IMR-90 (cell line): ENCODE data around the gene NPHS1. TPM values are rescaled to one million over a fixed set of nuclear protein-coding genes. Genes with fewer than 3 reads are reported as not detected.

ENCODE experiments used
- ATAC-seq: fragments of 200-7000 bp; cut with Tn5 transposase; 2 replicates; pipeline ENCODE4 v1.9.1; 2020; ENCODE audit warnings: low read depth, mild to moderate bottlenecking, moderate library complexity
- BruUV-seq: library from RNA; stranded (reverse); fragments of 400-500 nt; replicated peaks from 2 replicates; lab custom pipeline; 2021; lab: Mats Ljungman, UMichigan
- CTCF ChIA-PET: fragments of 300-600 bp; formaldehyde crosslinking; extraction: SDS; loops from one replicate; lab custom pipeline; 2021; ENCODE audit warnings: antibody characterized with exemption; lab: Yijun Ruan, JAX
- POLR2A ChIA-PET: fragments of 300-600 bp; sonication (Branson Sonifier 250); formaldehyde crosslinking; loops from one replicate; lab custom pipeline; 2022; ENCODE audit warnings: antibody characterized with exemption; ENCODE audit not compliant: unreplicated experiment; lab: Charles Lee
- DNase-seq: peaks from one replicate; pipeline ENCODE4 v3.0.0; 2013
- H2AFZ ChIP-seq: replicated peaks from 2 replicates; pipeline ENCODE3; 2013; ENCODE audit warnings: low read length, mild to moderate bottlenecking; ENCODE audit not compliant: poor library complexity
- H2AK5ac ChIP-seq: 2 replicates; pipeline ENCODE4 v1.6.1; 2013; ENCODE audit warnings: low read depth, low read length, inconsistent platforms
- H2AK9ac ChIP-seq: replicated peaks from 2 replicates; pipeline ENCODE3; 2013; ENCODE audit warnings: mild to moderate bottlenecking, low read depth, low read length, moderate library complexity; ENCODE audit not compliant: poor library complexity
- H2BK120ac ChIP-seq: 2 replicates; pipeline ENCODE4 v1.6.1; 2013; ENCODE audit warnings: low read depth, low read length, inconsistent platforms
- H2BK15ac ChIP-seq: 3 replicates; pipeline ENCODE4 v1.6.1; 2013; ENCODE audit warnings: low read depth, low read length, inconsistent platforms
- H2BK20ac ChIP-seq: 2 replicates; pipeline ENCODE4 v1.6.1; 2013; ENCODE audit warnings: low read depth, mild to moderate bottlenecking, inconsistent platforms, low read length, moderate library complexity
- H2BK5ac ChIP-seq: 2 replicates; pipeline ENCODE4 v1.6.1; 2013; ENCODE audit warnings: mild to moderate bottlenecking, low read depth, low read length, inconsistent platforms; ENCODE audit not compliant: poor library complexity, severe bottlenecking
- H3K14ac ChIP-seq: replicated peaks from 2 replicates; pipeline ENCODE4 v1.6.1; 2013; ENCODE audit warnings: low read depth, low read length, inconsistent platforms
- H3K18ac ChIP-seq: 2 replicates; pipeline ENCODE4 v1.6.1; 2013; ENCODE audit warnings: low read depth, low read length, control low read depth
- H3K23ac ChIP-seq: 2 replicates; pipeline ENCODE4 v1.6.1; 2013; ENCODE audit warnings: low read depth, low read length, inconsistent platforms
- H3K27ac ChIP-seq: 2 replicates; pipeline ENCODE4 v1.5.1; 2013; ENCODE audit warnings: mild to moderate bottlenecking, control low read depth, low read length; ENCODE audit not compliant: insufficient read depth
- H3K27me3 ChIP-seq: 2 replicates; pipeline ENCODE4 v1.6.1; 2013; ENCODE audit warnings: low read length; ENCODE audit not compliant: control insufficient read depth, insufficient read depth
- H3K36me3 ChIP-seq: 2 replicates; pipeline ENCODE4 v1.6.1; 2013; ENCODE audit warnings: low read length, mixed read lengths; ENCODE audit not compliant: control insufficient read depth, insufficient read depth
- H3K4ac ChIP-seq: 2 replicates; pipeline ENCODE4 v1.6.1; 2013; ENCODE audit warnings: low read depth, low read length, inconsistent platforms
- H3K4me1 ChIP-seq: 2 replicates; pipeline ENCODE4 v1.6.1; 2013; ENCODE audit warnings: low read length, mixed read lengths; ENCODE audit not compliant: control insufficient read depth, insufficient read depth
- H3K4me2 ChIP-seq: 2 replicates; pipeline ENCODE4 v1.6.1; 2013; ENCODE audit warnings: low read depth, mild to moderate bottlenecking, control low read depth, low read length, moderate library complexity
- H3K4me3 ChIP-seq: 2 replicates; pipeline ENCODE4 v1.5.1; 2013; ENCODE audit warnings: low read depth, mild to moderate bottlenecking, control low read depth, low read length, moderate library complexity; ENCODE audit not compliant: insufficient read depth
- H3K56ac ChIP-seq: 2 replicates; pipeline ENCODE4 v1.6.1; 2013; ENCODE audit warnings: low read length, inconsistent platforms; ENCODE audit not compliant: insufficient read depth; ENCODE audit errors: extremely low read depth
- H3K79me1 ChIP-seq, 2 experiments: 2 replicates each; pipeline ENCODE4 v1.6.1; 2013; ENCODE audit warnings: low read length in 2 of 2, inconsistent platforms in 1 of 2, low read depth in 1 of 2
- H3K9ac ChIP-seq: 2 replicates; pipeline ENCODE4 v1.6.1; 2013; ENCODE audit warnings: low read depth, low read length, control low read depth
- H3K9me1 ChIP-seq: 2 replicates; pipeline ENCODE4 v1.6.1; 2013; ENCODE audit warnings: low read length, inconsistent platforms; ENCODE audit not compliant: insufficient read depth
- H3K9me3 ChIP-seq: 2 replicates; pipeline ENCODE4 v1.6.1; 2013; ENCODE audit warnings: low read length; ENCODE audit not compliant: control insufficient read depth, insufficient read depth
- H4K20me1 ChIP-seq: 2 replicates; pipeline ENCODE4 v1.6.1; 2013; ENCODE audit warnings: low read length, inconsistent platforms; ENCODE audit not compliant: insufficient read depth
- H4K5ac ChIP-seq: 2 replicates; pipeline ENCODE4 v1.6.1; 2013; ENCODE audit warnings: mild to moderate bottlenecking, low read depth, low read length, control low read depth
- H4K8ac ChIP-seq, 2 experiments: 2 replicates each; pipeline ENCODE4 v1.6.1; 2013; ENCODE audit warnings: low read depth in 2 of 2, low read length in 2 of 2, control low read depth in 1 of 2, inconsistent platforms in 1 of 2
- H4K91ac ChIP-seq: 2 replicates; pipeline ENCODE4 v1.6.1; 2013; ENCODE audit warnings: low read depth, low read length, inconsistent platforms; ENCODE audit not compliant: insufficient read depth
- BHLHE40 ChIP-seq: fragments of 150-350 bp; IDR thresholded peaks from 2 replicates; pipeline ENCODE4 v1.6.1; 2016; ENCODE audit warnings: mild to moderate bottlenecking, low read depth, low read length
- CEBPB ChIP-seq: IDR thresholded peaks from 2 replicates; pipeline ENCODE4 v1.6.1; 2012; ENCODE audit warnings: low read depth, low read length, improper control_type of control experiment
- MAFK ChIP-seq: IDR thresholded peaks from 2 replicates; pipeline ENCODE4 v1.6.1; 2012; ENCODE audit warnings: low read depth, low read length, improper control_type of control experiment
- MAZ ChIP-seq: IDR thresholded peaks from 2 replicates; pipeline ENCODE4 v1.6.1; 2012; ENCODE audit warnings: low read depth, mild to moderate bottlenecking, low read length, improper control_type of control experiment, moderate library complexity, borderline replicate concordance
- MXI1 ChIP-seq: IDR thresholded peaks from 2 replicates; pipeline ENCODE4 v1.6.1; 2012; ENCODE audit warnings: low read depth, mild to moderate bottlenecking, low read length, moderate library complexity, borderline replicate concordance
- NFE2L2 ChIP-seq: fragments of 150-350 bp; IDR thresholded peaks from 2 replicates; pipeline ENCODE4 v1.6.1; 2016; ENCODE audit warnings: low read depth, mild to moderate bottlenecking, low read length
- POLR2A ChIP-seq: IDR thresholded peaks from 2 replicates; pipeline ENCODE4 v1.6.1; 2012; ENCODE audit warnings: mild to moderate bottlenecking, low read depth, low read length
- RCOR1 ChIP-seq: IDR thresholded peaks from 2 replicates; pipeline ENCODE4 v1.6.1; 2012; ENCODE audit warnings: mild to moderate bottlenecking, low read length, improper control_type of control experiment; ENCODE audit not compliant: insufficient replicate concordance
- RFX5 ChIP-seq: IDR thresholded peaks from 2 replicates; pipeline ENCODE4 v1.8.0; 2012; ENCODE audit warnings: low read depth, mild to moderate bottlenecking, low read length, moderate library complexity
- WGBS, 2 experiments: methylation state at CpG; one replicate each; pipeline versions ENCODE4 v1.1.5 to v1.1.7; 2013; ENCODE audit warnings: missing lambda C conversion rate in 2 of 2; ENCODE audit not compliant: insufficient read length in 1 of 2; ENCODE audit errors: extremely low coverage in 2 of 2; 5-methylcytosine and 5-hydroxymethylcytosine counted together
- dilution Hi-C: fragments of 300-500 bp; cut with HindIII; formaldehyde crosslinking; loops from one replicate; pipeline ENCODE4 v1.14.3; 2018; ENCODE audit warnings: low sequenced_read_pairs; ENCODE audit not compliant: unreplicated experiment
- in situ Hi-C: fragments of 300-500 bp; cut with MboI; formaldehyde crosslinking; loops from 3 replicates; pipeline ENCODE4 v1.14.3; 2019; ENCODE audit warnings: low sequenced_read_pairs, inconsistent platforms, mixed read lengths
- intact Hi-C: fragments of 100-400 bp; cut with micrococcal nuclease; formaldehyde crosslinking; loops from 2 replicates; pipeline ENCODE4 v1.10.0; 2022
- polyA plus RNA-seq, 3 experiments: library from polyadenylated mRNA; depleted of rRNA; stranded (reverse); fragments of >200 nt; gene quantifications; 2 replicates each; pipeline ENCODE4 v1.2.3, GENCODE V29; 2012; ENCODE audit warnings: low replicate concordance in 1 of 3
- total RNA-seq: library from RNA; depleted of rRNA; stranded (reverse); fragments of >200 nt; gene quantifications from 2 replicates; pipeline ENCODE4 v1.2.3, GENCODE V29; 2012

NPHS1 gene
- total and polyA plus RNA-seq, 2 of the 4 experiments (the other 2 are of a cell fraction): not detected

GRCh38 chr19:35889370-35890112 lies 37.2 kb upstream of the NPHS1 start:
- Histone ChIP-seq H2AFZ (no peak overlapping the region), H3K14ac (no peak overlapping the region), H3K79me1 (peaks cover 2 to 8% of the 10 kb centered on the region in 2 experiments; a peak in 1 of 4 replicates), H3K4me2 (no peak overlapping the region), H2BK20ac (no peak overlapping the region), H2AK5ac (no peak overlapping the region), H3K9ac (no peak overlapping the region), H3K36me3 (peaks cover 35% of the 10 kb centered on the region), H3K18ac (no peak overlapping the region), H3K56ac (no peak overlapping the region), H2AK9ac (no peak overlapping the region), H3K9me3 (no peaks in the 10 kb centered on the region), H3K27ac (no peak overlapping the region), H4K20me1 (no peaks in the 10 kb centered on the region), H3K9me1 (no peaks in the 10 kb centered on the region; the same call in 1 of the 2 replicates), H2BK120ac (no peak overlapping the region), H3K4me3 (no peak overlapping the region), H4K91ac (no peak overlapping the region), H3K27me3 (no peaks in the 10 kb centered on the region), H2BK5ac (no peak overlapping the region), H4K5ac (no peak overlapping the region), H2BK15ac (no peak overlapping the region), H3K4me1 (no peaks in the 10 kb centered on the region), H3K23ac (no peak overlapping the region), H3K4ac (no peak overlapping the region), H4K8ac (no peak overlapping the region)
- ATAC-seq (no peak), DNase-seq (no peak)
- TF ChIP-seq NFE2L2 (no peak), CEBPB (no peak), BHLHE40 (no peak), MXI1 (no peak), RCOR1 (no peak), RFX5 (no peak), MAFK (no peak), MAZ (no peak), POLR2A (no peak)
- in situ Hi-C loops (loop anchor here (5.0 kb wide), 1 partner anchor 43 kb away; no protein-coding TSS in a partner anchor), intact Hi-C loops (no loop called here), dilution Hi-C loops (no loop called here)
- no TSS peak for BruUV-seq
- ChIA-PET CTCF (no interaction called here), POLR2A (no interaction called here)
- WGBS, 2 experiments: 89% methylated on average over 13 of the region's 18 CpGs; no CpG with 5 or more reads in 1 of the 2 experiments
